GM19239 (cell line): ENCODE data around the gene TUBB6.

Experiments
- DNase-seq: peaks from one replicate; pipeline ENCODE4 v3.0.0; 2011; ENCODE audit warnings: low spot score; ENCODE audit not compliant: insufficient read length
- FAIRE-seq: peaks from 2 replicates; lab custom pipeline; 2011; peaks lifted over from hg19 to GRCh38; lab: Jason Lieb, UNC

TUBB6 gene

DNA sequence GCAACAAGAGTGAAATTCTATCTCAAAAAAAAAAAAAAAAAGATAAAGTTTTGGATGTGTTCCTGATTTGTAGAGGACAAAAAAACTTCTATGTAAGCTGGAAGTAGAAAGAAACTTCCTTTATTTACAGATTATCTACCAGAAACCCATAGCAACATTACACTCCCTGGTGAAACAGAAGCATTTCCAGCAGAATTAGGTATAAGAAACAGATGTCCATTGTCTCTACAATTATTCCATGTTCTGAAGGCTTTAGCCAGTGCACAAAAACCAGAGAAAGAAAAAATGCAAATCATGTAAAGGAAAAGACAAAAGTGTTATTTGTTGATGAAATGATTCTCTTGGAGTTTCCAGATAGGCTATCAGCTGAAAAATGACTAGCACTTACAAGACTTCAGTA lies 4.9 kb downstream of the TUBB6 start:
- DNase-seq (no peak), FAIRE-seq (no peak)

- no peak for FAIRE-seq
- DNase-seq: no peak
Observed at GRCh38 chr18:12313530-12314245, 5.6 kb downstream of the TUBB6 start.

DNA sequence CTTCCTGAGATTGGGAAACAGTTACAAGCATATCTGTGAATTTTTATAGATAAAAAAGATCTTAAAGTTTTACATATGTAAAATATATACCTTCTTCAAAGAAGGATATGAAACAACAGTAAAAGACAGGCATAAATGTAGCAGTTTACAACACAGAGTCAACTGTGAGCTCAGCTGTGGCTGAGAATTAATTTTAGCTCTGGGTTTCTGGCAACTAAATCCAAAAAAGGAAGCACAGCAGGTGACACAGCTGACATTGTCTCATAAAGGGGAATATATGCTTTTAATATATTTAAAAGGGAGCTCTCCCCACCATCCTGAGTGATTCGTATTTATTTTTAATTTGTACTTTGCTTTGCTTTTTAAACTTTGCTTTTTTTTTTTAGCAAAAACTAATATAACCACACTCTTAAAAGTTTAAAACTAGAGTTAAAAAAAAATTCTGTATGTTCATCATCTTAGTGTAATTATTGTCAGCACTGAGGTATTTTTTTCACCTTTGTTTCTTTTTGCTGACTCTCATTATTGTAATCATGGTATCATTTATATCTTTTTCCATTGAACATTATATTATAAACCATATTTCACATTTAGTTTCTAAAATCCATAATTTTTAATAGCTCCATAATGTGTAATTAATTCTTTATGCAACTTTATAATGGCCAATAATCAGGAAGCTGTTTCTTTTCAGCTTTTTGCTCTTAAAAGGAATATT lies 6.7 kb downstream of the TUBB6 start:
- FAIRE-seq: no peak
- DNase-seq: no peak

DNA sequence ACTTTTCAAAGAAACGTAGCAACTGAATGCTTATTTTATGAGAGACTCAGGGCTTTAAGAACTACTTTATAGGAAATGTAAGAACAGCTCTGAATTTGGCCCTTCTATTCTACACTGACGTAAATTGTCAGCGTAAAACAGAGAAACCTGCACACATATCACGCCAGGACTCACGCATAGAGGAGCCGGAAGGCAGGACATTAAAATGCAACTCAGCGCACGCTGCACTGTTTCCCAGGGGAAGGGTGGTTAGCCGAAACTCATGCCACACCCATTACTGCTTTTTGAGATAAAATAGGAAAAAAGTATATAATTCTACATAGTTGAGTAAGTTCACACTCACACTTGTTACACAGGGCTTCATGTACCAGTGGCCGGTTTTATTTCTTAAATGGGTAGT lies 7.4 kb downstream of the TUBB6 start:
- no peak for FAIRE-seq
- DNase-seq: no peak

GRCh38 chr18:12315911-12316310 lies 7.9 kb downstream of the TUBB6 start:
- DNase-seq (no peak), FAIRE-seq (no peak)

DNA sequence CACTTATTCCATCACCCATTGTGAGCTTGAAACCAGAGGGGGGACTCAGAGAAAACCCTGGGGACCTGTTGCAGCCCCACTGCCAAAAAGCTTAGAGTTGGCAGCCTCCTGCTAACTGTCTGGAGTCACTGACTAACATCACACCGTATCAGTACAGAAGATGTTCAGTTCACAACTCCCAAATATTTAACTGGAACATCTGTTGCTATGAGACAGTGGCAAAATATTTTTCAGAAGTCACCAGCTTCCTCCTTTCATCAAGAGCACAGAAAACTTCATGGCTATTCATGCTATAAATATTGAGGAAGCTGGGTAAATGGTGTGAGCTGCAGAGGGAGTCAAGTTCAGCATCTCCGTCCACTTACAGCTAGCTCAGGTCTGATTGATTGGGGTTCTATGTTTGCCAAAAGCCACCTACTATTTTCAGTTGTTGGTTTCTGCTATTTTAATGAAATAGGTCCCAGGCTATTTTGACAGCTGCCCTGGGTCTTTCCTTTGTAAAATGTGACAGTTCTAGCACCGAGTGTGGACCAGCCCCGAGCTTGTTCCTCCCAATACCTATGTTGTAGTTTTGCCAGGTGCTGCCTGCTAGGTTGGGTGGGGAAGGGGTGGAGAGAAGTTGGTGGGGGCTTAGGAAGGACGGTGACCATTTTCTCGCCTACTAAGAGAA lies 9.8 kb downstream of the TUBB6 start:
- FAIRE-seq (peak; percentile 47), DNase-seq (no peak)

GRCh38 chr18:12318334-12318697 lies 10.3 kb downstream of the TUBB6 start:
- FAIRE-seq (no peak), DNase-seq (no peak)

- DNase-seq: no peak
- no peak for FAIRE-seq
Observed at GRCh38 chr18:12318857-12319256, 10.8 kb downstream of the TUBB6 start.

DNA sequence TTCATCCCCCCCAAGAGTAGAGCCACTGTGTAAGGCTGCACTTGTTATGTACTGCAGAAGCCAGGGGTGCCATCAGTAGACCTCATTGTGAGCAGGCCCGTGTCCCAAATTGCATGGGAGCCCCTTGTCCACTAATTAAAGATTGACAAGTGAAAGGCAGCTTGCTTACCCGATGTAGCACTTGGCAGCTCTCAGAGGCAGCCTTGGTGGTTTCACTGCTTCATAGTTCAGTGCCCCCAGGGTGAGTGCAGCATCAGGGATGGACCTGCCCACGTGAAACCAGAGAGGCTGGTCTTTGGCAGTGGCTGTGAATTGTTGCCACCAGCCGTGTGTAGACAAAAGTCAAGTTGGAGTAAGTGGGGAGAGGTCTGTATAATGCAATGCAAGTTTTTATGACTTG lies 13.3 kb downstream of the TUBB6 start:
- FAIRE-seq (peak; percentile 77), DNase-seq (peak; percentile 53)

DNA sequence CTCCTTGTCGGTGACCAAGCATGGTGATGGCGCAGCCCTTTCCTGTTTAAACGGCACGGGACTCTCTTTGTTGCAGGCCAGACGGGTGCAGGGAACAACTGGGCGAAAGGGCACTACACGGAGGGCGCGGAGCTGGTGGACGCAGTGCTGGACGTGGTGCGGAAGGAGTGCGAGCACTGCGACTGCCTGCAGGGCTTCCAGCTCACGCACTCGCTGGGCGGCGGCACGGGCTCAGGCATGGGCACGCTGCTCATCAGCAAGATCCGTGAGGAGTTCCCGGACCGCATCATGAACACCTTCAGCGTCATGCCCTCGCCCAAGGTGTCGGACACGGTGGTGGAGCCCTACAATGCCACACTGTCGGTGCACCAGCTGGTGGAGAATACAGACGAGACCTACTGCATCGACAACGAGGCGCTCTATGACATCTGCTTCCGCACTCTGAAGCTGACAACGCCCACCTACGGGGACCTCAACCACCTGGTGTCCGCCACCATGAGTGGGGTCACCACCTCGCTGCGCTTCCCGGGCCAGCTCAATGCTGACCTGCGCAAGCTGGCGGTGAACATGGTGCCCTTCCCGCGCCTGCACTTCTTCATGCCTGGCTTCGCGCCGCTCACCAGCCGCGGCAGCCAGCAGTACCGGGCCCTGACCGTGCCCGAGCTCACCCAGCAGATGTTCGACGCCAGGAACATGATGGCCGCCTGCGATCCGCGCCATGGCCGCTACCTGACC lies 17.1 kb downstream of the TUBB6 start:
- FAIRE-seq (no peak), DNase-seq (no peak)

DNA sequence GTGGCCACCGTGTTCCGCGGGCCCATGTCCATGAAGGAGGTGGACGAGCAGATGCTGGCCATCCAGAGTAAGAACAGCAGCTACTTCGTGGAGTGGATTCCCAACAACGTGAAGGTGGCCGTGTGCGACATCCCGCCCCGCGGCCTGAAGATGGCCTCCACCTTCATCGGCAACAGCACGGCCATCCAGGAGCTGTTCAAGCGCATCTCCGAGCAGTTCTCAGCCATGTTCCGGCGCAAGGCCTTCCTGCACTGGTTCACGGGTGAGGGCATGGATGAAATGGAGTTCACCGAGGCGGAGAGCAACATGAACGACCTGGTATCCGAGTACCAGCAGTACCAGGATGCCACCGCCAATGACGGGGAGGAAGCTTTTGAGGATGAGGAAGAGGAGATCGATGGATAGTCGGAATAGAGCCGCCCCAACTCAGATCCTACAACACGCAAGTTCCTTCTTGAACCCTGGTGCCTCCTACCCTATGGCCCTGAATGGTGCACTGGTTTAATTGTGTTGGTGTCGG lies 17.7 kb downstream of the TUBB6 start:
- DNase-seq: no peak
- FAIRE-seq: no peak

DNA sequence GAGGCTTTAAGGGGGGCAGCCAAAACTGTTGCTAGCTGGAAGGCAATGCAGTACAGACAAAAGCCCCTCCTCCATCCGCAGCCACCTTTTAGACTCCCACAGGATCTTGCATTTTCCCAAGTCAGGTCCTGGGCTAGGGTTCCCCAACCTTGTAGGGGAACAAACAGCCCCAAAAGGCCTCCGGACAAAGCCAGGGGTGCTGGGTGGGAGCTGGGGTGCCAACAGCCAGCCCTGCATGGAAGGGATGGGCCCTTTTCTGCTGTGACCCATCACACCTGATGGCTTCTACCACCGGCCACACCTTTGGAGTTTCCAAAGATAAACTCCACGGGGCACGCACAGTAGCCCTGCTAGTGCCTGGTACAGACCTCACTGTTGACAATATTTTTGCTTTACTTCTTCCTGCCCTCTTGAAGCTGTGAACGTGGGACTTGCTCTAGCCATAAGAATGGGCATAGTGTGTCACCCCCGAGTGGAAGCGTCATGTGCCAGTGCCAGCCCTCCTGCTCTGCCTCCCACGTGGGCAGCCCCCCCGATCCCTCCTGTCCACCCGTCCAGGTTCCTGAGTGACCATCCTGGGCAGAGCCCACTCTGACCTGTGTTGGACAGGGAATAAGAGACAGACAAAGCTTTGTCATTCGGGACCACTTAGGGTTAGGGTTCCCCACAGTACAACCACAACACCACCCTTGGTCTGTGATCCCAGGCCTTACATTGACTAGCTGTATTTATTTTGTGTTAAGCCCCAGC lies 18.8 kb downstream of the TUBB6 start:
- no peak for FAIRE-seq

DNA sequence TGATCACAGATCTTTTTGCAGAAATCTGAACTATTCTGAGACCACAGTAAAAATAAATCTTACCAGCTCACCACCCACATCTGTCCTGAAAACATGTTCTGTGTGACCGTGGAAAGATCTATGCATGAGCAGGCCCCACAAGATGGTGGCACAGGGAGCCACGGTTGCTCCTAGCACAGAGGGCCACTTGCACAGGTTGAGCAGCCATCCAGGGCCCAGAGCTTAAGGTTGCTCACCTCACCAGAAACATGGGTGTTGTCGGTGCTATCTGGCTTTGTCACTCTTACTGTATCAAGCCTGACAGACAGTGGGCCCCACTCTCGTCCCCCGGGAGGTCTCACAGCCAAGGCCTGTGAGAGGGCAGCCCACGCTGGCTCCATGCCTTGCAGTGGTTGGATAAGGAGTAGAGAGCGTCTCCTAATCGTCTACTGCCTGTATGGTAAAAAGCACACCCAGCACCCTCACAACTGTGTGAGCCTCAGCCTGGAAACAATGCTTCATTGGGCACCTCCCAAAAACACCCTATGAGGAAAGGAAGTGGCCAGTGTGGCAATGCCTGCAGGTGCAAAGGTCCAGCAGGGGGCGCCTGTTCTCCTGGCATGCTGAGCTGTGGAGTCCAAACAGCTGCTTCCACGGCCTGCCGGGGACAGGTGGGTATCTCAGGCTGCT lies 19.6 kb downstream of the TUBB6 start:
- FAIRE-seq: peak; percentile 66
- DNase-seq: peak; percentile 70

More for the DNA sequence above, 18.8 kb downstream of the TUBB6 start:
- no peak for DNase-seq

DNA sequence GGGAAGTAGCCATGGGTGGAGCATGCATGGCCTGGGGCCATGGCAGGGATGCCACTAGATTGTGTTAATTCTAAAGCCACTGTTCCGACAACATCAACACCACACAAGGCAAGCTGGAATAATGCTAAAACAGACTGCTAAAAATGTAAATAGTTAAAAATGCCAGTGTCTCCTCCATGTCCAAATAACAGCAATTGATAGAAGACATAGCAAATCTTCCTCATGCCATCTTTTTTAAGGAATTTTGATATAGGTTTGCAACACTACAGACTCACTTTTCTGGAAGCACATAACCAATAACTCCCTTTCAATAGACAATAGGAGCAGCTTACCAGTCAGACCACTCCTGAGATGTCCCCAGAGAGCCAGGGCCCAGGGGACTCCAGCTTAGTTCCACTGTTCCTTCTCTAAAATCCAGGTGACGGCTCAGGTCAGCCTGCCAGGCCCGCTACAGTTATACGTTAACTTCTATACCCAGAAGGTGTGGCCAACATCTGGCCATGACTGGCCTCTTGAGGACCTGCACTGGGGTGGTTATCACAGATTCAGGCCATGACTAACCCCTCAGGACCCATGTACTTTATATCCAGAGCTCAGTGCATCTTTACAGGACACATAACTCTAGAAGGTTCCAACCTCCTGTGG lies 20.3 kb downstream of the TUBB6 start:
- FAIRE-seq: no peak
- no peak for DNase-seq

GRCh38 chr18:12329125-12329698 lies 21.2 kb downstream of the TUBB6 start:
- no peak for FAIRE-seq
- DNase-seq: no peak

DNA sequence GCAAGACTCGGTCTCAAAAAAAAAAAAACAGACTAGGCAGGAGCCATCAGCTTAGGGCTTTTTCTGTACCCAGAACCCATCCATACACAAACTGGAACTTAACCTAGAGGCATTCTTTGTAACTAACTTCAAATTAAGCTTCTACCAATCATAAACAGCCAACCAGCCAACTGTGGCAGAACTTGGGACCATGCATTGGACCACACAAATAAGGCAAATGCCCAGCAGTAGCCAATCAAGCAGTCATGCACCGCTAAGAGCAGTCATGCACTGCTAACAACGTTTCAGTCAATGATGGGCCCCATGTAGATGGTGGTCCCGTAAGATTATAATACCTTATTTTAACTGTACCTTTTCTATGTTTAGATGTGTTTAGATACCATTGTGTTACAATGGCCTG lies 22.7 kb downstream of the TUBB6 start:
- DNase-seq: no peak
- FAIRE-seq: no peak

GRCh38 chr18:12333506-12334290 lies 25.7 kb downstream of the TUBB6 start:
- FAIRE-seq: no peak
- no peak for DNase-seq

GRCh38 chr18:12334366-12334808 lies 26.3 kb downstream of the TUBB6 start:
- FAIRE-seq: no peak
- DNase-seq: no peak
